ENCODE data around the gene UEVLD.
A peak's percentile ranks its signal among the peaks of the same experiment; 100 is the strongest.

Gene UEVLD

GRCh38 chr11:18580113-18580766, 8.3 kb downstream of the UEVLD start:
- no peak for DNase-seq

GRCh38 chr11:18578975-18579598, 9.4 kb downstream of the UEVLD start:
- no peak for DNase-seq

DNA sequence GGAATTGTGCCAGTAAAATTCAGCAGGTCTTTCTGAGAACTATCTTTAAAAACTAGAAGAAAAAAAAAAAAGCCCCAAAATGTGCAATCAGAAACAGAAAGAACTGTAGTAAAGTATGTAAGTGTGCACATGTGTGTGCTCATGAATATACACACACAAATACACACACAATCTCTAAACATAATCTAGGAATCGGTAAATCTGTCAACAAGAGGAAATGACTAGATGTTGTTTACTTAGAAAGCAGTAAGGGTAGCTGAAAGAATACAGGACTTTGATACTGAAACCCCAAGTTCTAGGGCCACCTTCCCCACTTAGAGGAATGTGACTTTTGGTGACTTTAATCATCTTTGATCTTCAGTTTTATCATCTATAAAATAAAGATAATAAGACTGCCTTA, 13.2 kb downstream of the UEVLD start:
- DNase-seq = no peak

GRCh38 chr11:18567081-18567480, 21.5 kb downstream of the UEVLD start:
- no peak for DNase-seq

GRCh38 chr11:18566406-18566805, 22.1 kb downstream of the UEVLD start:
- DNase-seq = no peak

GRCh38 chr11:18564149-18564548, 24.4 kb downstream of the UEVLD start:
- no peak for DNase-seq

DNA sequence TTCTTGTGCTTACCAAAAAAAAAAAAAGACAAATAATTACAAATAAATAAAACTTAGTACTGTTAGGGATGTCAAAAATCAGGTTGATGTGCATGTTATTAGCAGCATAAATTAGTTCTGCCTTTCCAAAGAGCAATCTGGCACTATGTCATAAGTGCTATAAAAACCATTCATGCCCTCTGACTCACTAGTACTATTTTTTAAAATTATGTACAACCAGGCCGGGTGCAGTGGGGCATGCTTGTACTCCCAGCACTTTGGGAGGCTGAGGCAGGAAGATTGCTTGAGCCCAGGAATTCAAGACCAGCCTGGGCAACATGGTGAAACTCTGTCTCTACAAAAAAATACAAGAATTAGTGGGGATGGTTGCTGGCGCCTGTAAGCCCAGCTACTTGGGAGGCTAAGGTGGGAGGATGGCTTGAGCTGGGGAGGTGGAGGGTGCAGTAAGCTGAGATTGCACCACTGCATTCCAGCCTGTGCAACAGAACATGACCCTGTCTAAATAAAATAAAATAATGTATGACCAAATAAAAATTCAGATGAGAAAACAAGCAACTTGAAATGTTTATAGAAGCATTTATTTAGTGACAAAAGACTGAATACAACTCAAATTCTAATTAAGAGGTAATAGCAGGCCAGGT, 25.3 kb downstream of the UEVLD start:
- DNase-seq = no peak

- no peak for DNase-seq
Observed at GRCh38 chr11:18548001-18548400, 40.5 kb downstream of the UEVLD start.

DNA sequence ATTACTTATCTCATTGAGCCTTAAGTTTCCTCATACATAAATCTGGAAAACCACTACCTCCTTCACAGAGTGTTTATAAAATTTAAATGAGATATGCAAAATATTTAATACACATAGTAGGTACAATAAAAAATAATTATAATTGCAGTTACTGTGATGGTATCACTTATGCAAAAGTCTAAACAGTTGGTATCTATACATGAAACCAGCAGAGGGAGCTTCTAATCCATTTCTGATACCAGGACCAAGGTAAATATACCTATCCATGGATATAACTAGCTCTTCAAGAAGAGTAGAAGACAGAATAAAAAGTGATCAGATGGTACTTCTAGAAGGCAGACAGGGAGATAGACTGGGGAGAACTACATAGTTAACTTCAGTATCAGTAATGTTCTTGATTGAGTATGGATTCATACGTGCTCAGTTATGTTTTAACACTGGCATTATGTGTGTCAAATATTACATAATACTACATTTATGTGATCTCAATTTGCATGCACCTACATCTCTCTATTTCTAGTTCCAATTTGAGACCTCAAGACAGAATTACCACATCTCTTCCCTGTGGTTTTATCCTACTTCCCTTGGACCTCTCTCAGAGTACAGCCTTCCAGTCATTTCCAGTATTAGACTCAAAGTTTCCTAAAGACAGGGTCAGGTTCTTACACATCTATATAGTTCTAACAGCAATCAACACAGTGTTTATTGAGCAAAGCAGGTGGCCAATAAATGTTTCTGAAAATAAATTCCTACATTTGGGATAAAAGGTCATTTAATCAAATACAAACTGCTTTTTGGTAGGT, 48.1 kb downstream of the UEVLD start:
- DNase-seq = peak in 1 of 2 experiments; percentile 33

GRCh38 chr11:18536209-18536608, 52.3 kb downstream of the UEVLD start:
- no peak for DNase-seq

DNA sequence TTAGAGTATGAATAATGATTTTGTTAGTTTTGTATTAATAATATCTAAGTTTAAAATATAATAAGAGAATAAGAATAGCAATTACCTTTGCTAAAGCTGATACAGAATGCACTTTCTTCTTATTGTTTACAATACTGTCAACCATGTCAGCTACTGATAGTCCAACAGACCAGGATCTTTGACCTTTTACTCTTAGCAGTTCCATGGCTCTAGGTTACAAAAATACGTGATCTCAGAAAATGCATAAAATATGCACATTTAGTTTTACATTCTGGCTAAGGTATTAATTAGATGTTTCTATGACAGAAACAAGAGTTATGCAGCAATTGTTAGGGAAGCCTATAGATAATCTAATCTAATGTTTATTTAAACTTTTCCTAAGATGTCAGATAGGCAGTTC, 54.3 kb downstream of the UEVLD start:
- DNase-seq = no peak

GRCh38 chr11:18533365-18533764, 55.2 kb downstream of the UEVLD start:
- no peak for DNase-seq

GRCh38 chr11:18527512-18527911, 61.0 kb downstream of the UEVLD start:
- DNase-seq = peak; percentile 3 to 33

- DNase-seq = peak; percentile 86 to 92
Observed at GRCh38 chr11:18526521-18527296, 61.8 kb downstream of the UEVLD start, which contains the start of gene TSG101. TSS of gene TSG101 (minus strand) at chr11:18526942. CDS start at chr11:18526816, 126 bp downstream.

- DNase-seq = no peak
Observed at GRCh38 chr11:18526130-18526520, 62.4 kb downstream of the UEVLD start.

DNA sequence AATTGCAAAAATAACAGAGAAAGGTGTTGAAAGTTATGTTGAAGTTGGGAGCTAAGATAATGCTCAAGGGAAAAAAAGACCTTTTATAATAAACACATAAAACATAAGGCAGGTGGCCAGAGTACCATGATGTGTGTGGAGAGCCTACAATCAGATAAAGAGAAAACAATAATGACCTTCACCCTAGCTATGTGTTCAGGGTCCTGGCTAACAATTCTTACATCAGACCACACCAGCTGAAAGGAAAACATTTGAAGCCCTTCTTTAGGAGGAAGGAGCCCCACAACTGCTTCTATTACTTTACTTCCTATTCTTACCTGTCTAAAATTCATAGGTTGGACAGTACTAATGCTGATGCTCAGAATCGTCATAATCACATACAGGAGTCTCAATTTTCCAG, 64.3 kb downstream of the UEVLD start:
- DNase-seq = no peak

GRCh38 chr11:18523084-18523483, 65.5 kb downstream of the UEVLD start:
- no peak for DNase-seq

- no peak for DNase-seq
Observed at GRCh38 chr11:18522388-18522787, 66.1 kb downstream of the UEVLD start.

GRCh38 chr11:18521122-18521521, 67.4 kb downstream of the UEVLD start:
- DNase-seq = no peak

GRCh38 chr11:18502352-18502751, 86.2 kb downstream of the UEVLD start:
- no peak for DNase-seq

- no peak for DNase-seq
Observed at GRCh38 chr11:18501629-18502028, 86.9 kb downstream of the UEVLD start.

DNA sequence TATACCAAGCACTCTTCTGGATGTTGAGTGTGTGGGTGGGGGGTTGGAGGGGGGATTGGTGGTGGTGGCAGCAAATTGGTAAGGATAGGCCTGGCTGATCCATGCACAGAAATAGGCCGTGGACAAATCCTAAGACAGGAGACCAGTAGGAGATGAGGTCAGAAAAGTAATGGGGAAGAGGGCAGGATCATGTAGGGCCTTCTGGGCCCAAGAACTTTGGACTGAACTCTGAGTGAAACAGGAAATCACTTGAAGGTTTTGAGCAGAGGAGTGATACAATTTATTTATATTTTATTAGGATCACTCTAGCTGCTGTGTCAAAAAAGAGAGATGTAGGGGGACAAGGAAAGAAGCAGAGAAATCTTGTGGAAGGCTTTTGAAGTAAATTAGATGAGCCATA, 90.5 kb downstream of the UEVLD start:
- no peak for DNase-seq

DNA sequence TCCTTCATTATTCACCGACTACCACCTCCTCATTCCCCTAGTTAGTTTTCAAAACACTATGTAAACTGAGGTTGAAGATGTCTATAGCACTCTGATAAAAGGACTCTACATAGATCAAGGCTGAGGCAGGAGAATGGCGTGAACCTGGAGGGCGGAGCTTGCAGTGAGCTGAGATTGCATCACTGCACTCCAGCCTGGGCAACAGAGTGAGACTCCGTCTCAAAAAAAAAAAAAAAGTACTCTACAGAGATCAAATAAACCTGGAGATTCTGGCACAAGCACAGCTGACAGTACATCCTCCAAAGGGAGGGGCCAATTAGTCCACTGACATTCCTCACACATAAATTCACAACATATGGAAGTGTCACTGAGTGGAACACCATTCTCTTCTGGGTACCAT, 92.8 kb downstream of the UEVLD start:
- no peak for DNase-seq
